GM19452 (cell line): ENCODE measurements around the gene GPRIN1.

Experiments used
- ATAC-seq: cut with Tn5 transposase; IDR thresholded peaks from one replicate; pipeline ENCODE4 v1.9.1; 2021; ENCODE audit not compliant: unreplicated experiment

GPRIN1 gene

DNA sequence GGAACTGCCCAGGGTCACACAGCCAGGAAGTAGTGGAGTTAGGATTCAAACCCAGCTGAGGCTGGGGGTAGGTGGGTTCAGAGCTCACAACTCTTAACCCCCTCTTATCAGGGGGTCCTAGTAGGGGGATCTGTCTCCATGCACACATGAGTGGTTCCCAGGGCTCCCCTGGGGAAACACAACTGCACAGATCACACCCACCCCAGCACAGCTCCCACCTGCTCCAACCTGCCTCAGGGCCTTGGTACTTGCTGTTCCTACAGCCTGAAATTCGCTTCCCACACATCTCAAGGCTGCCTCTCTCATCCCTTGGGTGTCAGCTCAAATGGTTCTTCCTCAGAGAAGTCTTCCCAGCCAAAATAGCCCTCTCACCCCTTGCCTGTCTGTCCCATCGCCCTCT is 15.6 kb upstream of the GPRIN1 start:
- ATAC-seq = no peak

DNA sequence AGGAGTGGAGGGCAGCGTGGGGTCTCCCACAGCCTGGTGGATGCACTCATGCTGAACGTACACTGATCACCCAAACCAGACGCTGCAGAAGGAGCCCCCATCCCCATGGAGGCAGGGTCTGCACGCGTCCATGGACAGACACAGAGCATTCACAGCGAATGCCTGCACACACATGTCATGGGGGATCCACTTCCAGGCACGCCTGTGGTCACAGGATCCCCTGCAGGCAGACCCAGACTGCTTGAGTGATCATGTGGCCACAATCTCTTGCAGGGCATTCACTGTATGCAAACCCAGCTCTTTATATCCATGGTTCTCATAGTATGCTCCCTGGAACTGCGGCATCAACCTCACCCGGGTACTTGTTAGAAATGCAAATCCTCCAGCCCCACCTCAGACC is 15.0 kb upstream of the GPRIN1 start:
- ATAC-seq = no peak

DNA sequence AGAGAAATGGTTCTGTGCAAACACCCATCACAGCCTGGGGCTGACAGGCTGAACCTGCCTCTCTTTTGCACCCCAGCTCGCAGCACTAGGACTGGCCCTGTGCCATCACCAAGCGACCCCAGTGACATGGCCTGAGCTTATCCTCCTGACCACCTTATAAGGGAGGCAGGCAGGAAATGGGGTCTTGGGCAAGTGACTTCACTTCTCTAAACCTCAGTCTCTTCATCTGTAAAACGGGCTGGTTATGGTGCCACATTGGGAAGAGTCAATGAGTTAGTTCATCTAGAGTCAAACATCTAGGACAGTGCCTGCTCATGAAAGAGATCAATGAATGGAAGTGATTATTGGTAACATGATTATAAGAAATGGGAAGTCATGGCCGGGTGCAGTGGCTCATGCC is 14.2 kb upstream of the GPRIN1 start:
- no peak for ATAC-seq

DNA sequence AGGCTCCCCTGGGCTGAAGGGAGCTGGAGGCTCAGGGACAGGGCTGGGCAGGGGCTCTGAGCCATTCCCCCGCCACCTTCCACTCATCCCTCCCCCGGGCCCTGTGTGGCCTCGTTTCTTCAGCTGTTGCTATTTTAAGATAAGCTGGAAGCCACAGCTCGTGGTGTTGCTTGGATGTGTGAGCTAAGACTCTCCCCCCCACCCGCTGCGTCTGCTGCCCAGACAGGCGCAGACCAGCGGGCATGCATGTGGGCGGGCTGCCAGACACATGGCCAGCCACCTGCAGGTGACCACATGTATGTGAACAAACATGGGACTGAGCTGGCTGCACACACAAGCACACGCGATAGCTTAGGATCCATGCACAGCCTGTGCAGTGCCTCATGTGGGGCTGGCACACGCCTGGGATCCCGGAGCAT is 11.7 kb upstream of the GPRIN1 start:
- ATAC-seq = no peak

DNA sequence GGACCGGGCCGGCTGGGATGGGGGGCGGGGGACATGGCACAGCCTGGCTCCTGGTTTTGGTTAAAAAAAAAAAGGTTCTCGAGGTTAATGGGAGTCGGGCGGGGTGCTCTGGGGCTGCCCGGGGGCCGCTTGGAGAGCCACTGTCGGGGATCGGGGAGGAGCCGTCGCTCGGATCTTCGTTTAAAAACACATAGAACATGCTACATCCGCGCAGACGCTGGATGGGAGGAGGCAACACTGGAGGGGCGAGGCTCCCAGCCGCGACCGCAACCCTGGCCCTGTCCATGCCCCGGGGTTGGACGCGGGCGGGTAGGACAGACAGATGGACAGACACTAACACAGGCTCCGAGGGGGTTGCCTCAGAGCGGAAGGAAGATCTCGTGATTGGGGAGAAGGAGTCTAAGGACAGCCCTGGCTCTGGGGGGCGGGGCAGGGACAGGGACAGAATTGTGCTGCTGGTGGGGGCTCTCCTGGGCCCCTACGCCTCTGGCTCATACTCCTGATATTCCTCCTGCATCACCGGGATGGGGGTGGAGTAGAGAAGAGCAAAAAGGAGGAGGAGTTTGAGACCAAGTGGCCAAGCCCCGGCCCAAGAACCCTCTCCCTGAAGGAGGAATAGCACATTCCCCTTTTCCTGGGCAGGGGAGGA is 10.5 kb upstream of the GPRIN1 start:
- ATAC-seq = no peak

DNA sequence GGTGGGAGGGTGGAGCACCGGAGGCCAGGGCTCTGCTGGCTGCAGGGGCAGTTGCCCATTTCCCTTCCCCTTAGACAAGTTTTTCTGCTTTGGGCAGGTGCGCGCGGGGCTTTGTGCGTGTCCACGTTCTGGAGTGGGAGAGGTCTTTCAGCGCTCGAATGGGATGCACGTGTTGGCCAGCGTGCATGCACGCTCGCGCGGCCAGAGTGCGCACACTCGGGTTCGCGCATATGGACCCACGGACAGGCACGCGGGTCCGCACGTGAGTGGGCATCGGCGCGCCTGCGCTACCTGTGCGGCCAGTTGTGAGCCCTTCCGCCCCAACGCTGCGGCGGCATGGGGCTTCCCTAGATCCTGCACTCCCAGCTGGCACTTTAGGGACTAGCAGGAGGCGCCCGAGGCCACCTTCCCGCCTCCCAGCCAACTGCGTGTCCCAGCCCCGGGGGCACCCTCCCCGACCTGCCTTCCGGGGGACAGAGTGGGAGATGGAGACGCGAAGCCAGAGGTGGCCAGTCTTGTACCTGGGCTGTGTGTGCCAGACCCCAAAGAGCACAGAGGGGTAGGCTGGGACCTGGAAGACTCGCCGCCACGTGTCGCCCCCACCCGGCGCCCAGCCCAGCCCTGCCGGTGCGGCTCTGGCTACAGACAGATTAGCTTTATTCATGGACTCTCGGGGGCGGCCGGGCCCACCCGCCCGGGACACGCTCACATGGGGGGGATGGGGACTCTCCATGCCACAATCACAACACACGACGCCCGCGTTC is 9.8 kb upstream of the GPRIN1 start:
- ATAC-seq = no peak

DNA sequence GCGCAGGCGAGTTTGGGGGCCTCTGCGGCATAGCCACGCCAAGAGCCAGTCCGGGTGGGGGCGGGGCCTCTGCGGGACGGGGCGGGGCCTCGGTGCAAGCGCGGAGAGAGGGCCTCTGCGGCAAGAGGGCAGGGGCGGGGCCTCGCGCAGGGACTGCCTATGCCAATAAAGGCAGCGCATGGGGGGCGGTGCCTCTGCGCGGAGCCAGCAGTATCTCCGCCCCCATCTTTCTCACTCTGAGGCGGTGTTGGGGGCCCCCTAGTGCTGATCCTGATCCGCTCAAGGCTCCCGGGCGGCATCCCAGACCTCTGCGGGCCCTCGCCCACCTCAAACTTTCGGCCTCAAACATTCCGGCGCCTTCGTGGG is 9.2 kb upstream of the GPRIN1 start:
- peak; percentile 67 for ATAC-seq

DNA sequence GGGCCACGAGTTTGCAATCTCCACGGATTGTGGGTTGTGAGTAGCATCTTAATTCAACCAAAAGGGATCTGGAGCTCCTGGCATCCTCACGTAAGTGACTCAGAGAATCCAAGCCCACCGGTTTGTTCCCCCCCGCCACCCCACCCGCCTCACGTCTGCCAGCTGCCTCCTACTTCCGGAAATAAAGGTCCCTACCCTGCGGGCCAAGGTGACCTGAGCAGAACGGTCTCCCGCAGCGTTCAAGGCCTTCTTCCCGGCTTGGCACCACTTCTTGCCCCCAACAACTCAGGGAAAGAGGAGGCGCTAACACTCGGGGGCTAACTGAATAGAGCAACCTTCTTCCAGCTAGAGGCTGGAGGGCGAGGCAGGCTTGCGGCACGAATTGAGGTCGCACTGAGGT is 8.8 kb upstream of the GPRIN1 start:
- ATAC-seq = no peak

DNA sequence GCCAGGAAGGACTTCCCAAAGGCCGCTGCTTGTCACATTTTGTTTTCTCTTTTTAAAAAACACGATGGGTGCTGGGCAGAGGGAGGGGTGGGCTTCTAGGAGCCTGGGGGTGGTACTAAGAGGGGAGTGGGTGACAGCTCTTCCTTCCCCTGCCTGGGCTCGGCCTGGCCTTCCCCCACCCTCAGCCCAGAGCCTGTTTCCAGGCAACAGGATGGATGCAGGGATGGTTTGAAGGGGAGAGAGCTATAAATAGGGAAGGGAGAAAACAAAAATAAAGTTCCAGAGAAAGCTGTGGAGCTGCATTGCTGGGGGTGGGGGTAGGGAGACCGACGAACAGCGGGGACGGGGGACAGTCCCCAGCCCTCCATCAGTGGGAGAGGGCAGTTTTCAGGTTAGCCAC is 6.6 kb upstream of the GPRIN1 start:
- no peak for ATAC-seq

DNA sequence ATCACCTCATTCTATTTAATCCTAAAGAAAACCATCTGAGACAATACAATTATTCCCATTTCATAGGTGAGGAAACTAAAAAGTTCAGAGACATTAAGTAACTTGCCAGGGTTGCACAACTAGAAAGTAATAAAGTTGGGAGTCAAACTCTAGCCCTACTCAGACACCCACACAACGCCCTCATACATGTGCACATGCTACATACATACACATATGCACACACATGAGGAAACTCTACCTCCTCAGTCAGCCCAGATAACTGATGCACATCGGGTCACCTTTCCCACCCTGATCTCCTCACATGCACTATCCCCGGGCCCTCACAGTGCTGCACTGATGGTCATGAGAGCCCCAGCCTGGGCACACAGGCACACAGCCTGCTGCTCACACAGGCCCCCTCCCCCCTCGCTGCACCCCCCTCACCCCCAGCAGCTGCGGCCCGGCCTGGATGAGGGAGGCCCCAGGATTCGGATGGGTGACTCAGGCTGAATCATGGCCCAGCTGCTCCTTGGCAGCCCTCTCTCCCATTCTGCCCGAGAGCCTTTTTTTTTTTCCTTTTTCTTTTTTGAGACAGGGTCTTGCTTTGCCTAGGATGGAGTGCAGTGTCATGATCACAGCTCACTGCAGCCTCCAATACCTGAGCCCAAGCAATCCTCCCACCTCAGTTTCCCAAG is 5.0 kb upstream of the GPRIN1 start:
- no peak for ATAC-seq

DNA sequence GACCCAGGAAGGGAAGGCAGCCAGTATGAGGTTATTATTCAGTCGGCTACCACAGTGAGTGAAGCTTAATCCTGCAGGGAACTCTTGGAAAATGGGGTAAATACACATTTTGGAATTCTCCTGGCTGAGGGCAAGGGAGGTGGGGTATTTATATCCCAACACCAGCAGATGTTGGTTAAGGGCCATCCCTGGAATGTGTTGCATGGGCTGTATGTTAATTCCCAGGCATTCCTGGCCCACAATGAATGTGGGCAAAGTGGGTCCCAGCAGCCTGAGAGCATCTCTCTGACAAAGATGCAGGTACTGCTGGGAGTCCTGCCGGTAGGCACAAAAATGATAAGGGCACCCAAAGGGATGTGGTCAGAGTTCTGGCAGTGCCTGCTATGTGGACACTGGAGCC is 2.9 kb upstream of the GPRIN1 start:
- ATAC-seq = no peak

DNA sequence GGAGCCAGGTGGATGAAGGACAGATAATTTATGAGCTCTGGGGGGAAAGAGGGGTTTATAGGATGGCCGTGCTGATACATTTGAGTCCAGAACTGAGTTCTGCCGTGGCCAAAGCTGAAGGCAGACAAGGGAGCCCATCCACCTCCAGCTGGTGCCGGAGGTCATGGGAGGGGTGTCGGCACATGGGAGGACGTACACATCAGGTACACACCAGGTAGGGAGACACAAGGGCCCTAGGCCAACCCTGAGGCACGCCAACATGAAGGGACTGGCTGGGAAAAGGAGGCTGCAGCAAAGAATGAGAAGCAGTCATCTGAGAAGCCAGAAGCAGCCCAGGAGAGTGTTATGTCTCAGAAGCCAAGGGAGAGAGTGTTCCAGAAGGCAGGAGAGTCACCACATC is 2.1 kb upstream of the GPRIN1 start:
- ATAC-seq = no peak

DNA sequence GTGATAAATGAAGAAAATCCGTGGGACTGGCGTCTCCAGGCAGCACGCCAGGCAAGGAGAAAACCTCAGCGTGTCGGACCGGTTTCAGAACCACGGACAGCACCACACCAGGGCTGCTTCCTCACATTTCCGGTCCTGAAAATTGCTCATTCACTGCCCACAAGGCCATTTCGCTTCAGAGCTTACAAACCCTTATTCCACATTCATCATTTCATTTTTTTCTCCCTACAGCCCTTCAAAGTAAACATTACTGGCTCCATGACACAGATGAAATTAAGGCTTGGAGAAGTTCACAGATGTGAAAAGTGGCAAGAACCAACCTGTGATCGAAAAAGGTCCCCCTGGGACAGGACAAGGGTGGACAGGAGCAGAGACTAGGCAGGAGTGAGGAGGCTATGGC is 1.5 kb upstream of the GPRIN1 start:
- ATAC-seq = no peak

DNA sequence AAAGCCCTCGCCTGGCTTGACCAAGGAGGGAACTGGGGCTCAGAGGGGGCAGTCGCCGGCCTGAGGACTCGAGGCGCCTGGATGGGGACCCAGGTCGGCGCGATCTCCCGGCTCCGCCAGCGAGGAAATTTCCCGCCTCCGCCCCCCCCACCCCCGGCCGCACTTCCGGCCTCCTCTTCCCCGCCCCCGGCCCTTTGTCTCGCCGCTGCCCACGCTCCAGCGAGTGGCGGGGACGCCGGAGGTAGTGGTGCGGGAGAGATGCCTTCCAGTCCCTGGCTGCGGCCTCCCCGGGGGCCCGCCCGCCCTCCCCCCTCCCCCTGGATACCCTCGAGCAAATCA is 448 bp upstream of the GPRIN1 start:
- no peak for ATAC-seq

DNA sequence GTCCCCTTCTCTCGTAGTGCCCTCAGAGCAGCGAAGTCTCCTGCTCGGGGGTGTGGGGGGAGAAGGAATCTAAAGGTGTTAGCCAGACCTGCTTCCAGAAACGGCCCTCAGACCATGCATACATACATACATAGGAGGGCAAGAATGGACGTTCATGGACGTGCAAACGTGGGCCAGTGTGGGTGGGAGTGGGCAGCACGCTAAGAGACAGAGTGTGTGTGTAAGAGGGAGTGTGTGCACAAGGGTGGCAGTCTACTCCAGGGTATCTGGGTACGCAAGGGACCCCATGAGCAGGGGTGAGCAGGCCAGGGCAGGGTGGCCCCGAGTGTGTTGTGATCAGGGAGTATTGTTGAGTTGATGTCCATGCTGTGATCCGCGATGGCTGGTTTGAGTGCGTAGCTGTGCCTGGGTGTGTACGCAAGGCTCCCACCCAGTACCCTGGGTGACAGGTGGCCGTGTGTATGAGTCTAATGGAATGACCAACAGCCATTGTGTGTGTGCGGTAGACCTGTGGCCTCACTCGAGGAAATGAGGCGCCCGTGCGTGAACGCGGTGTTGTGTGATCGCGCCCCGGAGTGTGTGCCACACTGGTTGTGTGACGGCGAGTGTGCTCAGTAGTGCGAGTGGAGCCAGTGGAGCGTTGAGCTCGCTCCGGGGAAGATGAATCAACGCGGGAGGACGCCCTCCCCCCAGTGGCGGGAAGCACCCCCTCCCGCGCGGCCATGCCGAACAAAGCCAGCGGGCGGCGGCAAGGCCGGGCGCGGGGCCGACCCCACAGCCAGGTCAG is 826 bp downstream of the GPRIN1 start:
- ATAC-seq = peak; percentile 33

DNA sequence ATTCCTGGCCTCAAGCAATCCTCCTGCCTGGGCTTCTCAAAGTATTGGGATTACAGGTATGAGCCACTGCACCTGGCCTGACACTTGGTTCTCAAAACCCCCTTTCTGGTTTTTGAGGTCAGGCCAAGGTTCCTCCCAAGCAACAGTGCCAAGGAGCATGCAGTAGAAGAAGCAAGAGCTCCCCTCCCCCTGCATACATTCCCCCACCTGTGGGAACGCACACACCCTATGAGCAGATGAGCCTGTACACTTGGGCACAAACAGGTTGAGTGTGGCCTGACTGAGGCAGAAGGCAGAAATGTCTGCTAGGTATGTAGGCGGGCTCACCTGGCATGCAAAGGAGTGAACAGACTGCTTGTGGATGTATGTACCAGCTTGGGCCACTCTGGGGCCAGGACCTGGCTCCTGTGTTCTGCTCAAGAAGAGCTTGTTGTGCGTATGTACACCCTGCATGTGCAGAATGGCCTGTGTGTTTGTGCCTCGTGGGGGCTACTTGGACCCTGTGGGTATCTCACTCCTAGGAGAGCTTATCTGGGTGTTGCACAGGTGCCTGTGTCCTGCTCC is 1.7 kb downstream of the GPRIN1 start:
- ATAC-seq = no peak

DNA sequence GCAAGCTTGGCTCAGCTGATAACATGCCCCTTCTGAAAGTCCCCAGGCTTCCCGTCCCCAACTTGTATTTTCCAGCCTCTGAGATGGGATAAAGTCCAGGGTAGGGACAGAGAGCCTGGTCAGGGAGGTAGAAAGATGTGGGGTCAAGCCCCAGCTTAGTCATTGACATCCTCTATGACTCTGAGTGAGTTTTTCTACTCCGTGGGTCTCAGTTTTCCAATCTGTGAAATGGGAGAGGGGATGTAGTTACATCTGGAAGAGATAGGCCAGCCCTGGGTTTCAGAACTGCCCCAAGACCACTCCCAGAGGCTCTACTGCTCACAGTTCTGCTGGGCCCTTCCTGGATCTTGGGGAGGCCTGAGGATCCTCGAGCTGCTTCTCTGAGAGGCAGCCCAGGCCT is 3.1 kb downstream of the GPRIN1 start:
- ATAC-seq = no peak

DNA sequence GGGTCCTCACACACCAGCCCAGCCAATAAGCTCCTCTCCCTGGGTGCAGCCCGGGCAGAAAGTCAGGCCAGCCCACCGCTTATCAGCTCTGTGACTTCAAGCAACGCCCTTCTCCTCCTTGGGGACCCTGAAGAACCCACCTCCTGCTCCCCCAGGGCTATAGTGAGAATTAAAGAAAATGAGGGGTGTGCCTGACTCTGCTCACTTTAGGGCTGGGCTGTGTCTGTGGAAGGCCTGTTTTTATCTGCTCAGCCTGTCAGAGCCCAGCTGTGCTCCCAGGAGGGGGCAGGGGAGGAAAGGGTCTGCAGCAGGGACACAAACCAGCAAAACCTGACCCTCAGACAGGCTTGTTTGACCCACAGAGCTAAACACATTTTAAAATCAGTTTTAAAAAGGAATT is 3.9 kb downstream of the GPRIN1 start:
- ATAC-seq = no peak

DNA sequence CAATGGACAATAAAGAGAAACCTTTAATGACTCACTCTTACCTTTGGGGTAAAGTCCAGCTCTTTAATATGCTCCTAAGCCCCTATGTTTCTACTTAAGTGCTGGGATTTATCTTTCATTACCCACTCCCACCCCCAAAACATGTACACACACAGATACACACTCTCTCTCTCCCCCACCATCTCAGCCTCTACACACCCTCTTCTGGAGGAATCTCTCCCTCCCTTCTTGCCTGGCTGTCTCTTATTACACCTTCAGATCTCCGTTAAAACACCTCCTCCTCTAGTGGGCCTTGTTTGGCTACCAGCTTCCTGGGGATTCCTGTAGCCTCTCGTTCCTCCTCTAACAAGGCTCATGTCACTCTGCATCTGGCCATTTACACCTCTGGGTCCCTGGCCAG is 6.9 kb downstream of the GPRIN1 start:
- ATAC-seq = no peak

DNA sequence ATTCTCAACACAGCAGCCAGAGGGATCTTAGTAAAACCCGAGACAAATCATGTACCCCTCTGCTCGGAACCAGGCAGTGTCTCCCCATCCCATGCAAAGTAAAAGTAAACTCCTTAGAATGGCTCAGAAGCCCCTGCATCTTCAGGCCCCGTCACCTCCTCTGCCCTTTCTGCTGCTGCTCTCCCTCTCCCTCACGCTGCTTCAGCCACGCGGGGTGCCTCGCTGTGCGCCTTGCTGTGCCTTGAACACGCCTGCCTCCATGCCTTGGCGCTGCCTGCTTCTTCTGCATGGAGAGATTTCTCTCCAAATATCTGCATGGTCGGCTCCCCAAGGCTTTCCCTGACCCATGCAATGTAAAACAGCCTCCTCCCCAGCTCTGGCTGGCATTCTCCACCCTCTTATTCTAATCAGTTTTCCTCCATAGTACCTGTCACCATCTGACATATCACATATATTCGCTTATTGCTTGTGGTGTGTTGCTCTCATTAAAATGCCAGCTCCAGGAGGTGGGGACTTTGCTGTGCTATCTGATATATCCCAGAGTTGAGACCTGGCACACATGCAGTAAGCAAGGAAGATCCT is 8.0 kb downstream of the GPRIN1 start:
- ATAC-seq = no peak
